Esophagus squamous epithelium (tissue), 5 donors: Measurements from ENCODE around the gene PLEKHA7. TPM values are rescaled to one million over a fixed set of nuclear protein-coding genes. Genes with fewer than 3 reads are reported as not detected.

Source experiments
- DNase-seq: peaks from one replicate; lab custom pipeline; 2025; lab: John Stamatoyannopoulos, UW
- H3K27ac ChIP-seq, 4 donors: fragments of 200-600 bp; sonication (generic); one replicate each; pipeline ENCODE4 v1.5.1; 2016 to 2019; ENCODE audit warnings: mild to moderate bottlenecking in 1 of 4
- H3K27me3 ChIP-seq, 4 donors: fragments of 200-600 bp; sonication (generic); 1 replicate in 3 of 4; 2 replicates in 1 of 4; pipeline versions ENCODE4 v1.5.1 to v1.6.0; 2017 to 2021; ENCODE audit warnings: antibody characterized with exemption in 1 of 4
- H3K36me3 ChIP-seq, 3 donors: fragments of 200-600 bp; sonication (generic); one replicate each; pipeline ENCODE4 v1.5.1; 2016 to 2019
- H3K4me1 ChIP-seq, 3 donors: fragments of 200-600 bp; sonication (generic); one replicate each; pipeline ENCODE4 v1.5.1; 2017 to 2019
- H3K4me3 ChIP-seq, 4 donors: fragments of 200-600 bp; sonication (generic); 1 replicate in 3 of 4; 2 replicates in 1 of 4; pipeline ENCODE4 v1.5.1; 2016 to 2019; ENCODE audit warnings: mild to moderate bottlenecking in 2 of 4, moderate library complexity in 1 of 4
- H3K9me3 ChIP-seq, 3 donors: fragments of 200-600 bp; sonication (generic); one replicate each; pipeline ENCODE4 v1.5.1; 2016 to 2019
- CTCF ChIP-seq, 6 experiments: fragments of 450-650 bp in 4 of 6; fragments of 200-600 bp in 2 of 6; sonication (generic) in 2 of 6; IDR thresholded peaks; one replicate each; pipeline ENCODE4 v1.5.1; 2016 to 2019; ENCODE audit warnings: antibody characterized with exemption in 6 of 6, mild to moderate bottlenecking in 4 of 6, moderate library complexity in 4 of 6
- POLR2A ChIP-seq, 4 donors: fragments of 450-650 bp; IDR thresholded peaks; one replicate each; pipeline ENCODE4 v1.6.1; 2017; ENCODE audit warnings: antibody characterized with exemption in 4 of 4, mild to moderate bottlenecking in 4 of 4, moderate library complexity in 3 of 4
- WGBS, 2 donors: methylation state at CpG; one replicate each; pipeline ENCODE4 v1.1.5; 2018; 5-methylcytosine and 5-hydroxymethylcytosine counted together
- intact Hi-C: fragments of 100-400 bp; cut with DNase I; formaldehyde crosslinking; loops from one replicate; pipeline ENCODE4 v1.15.0; 2022
- total RNA-seq, 4 donors: library from RNA; depleted of rRNA; stranded (reverse); fragments of >200 nt; gene quantifications; one replicate each; pipeline ENCODE4 v1.1.0, GENCODE V29; 2016
- donor health status: DM: yes; HTN: yes; CAD: no.

PLEKHA7 gene
- total RNA-seq, 4 donors from 2014 or later, result 49.8 to 129 (median 59.3) TPM

GRCh38 chr11:16933756-16934603 lies 80.2 kb downstream of the PLEKHA7 start:
- WGBS, 2 donors, result 53 to 78% methylated on average over 6 to 8 of the region's 8 CpGs
- Histone ChIP-seq H3K4me3 (no peak overlapping the region), H3K27me3 (no peaks in the 10 kb centered on the region), H3K4me1 (peaks cover 7 to 44% (median 25%) of the 10 kb centered on the region in 3 donors), H3K27ac (peak overlapping the region; percentile 8 to 53 (median 44)), H3K36me3 (no peaks in the 10 kb centered on the region), H3K9me3 (no peaks in the 10 kb centered on the region)
- no peak for TF ChIP-seq POLR2A (IDR thresholded peaks at IDR 0.05)
- TF ChIP-seq CTCF (IDR thresholded peaks at IDR 0.05), result no peak
- DNase-seq, result no peak
- intact Hi-C loops, result loop anchor here (10.0 kb wide), 1 partner anchor 139 kb away; no protein-coding TSS in a partner anchor

GRCh38 chr11:16933291-16933690 lies 80.9 kb downstream of the PLEKHA7 start:
- no peak for DNase-seq
- TF ChIP-seq POLR2A (IDR thresholded peaks at IDR 0.05) (no peak), CTCF (IDR thresholded peaks at IDR 0.05) (no peak)
- Histone ChIP-seq H3K4me3 (no peak overlapping the region), H3K27ac (peak overlapping the region; percentile 8 to 53 (median 44)), H3K4me1 (peaks cover 7 to 49% (median 25%) of the 10 kb centered on the region in 3 donors), H3K9me3 (no peaks in the 10 kb centered on the region), H3K36me3 (no peaks in the 10 kb centered on the region), H3K27me3 (no peaks in the 10 kb centered on the region)
- intact Hi-C loops, result loop anchor here (10.0 kb wide), 1 partner anchor 138 kb away; no protein-coding TSS in a partner anchor
- WGBS, 2 donors, result 17 to 26% methylated on average over 1 of the region's 1 CpG

GRCh38 chr11:16928044-16928443 lies 86.2 kb downstream of the PLEKHA7 start:
- Histone ChIP-seq H3K27me3 (peaks cover 0 to 27% (median 0%) of the 10 kb centered on the region in 4 donors), H3K4me3 (no peak overlapping the region), H3K36me3 (no peaks in the 10 kb centered on the region), H3K4me1 (peaks cover 27 to 60% (median 27%) of the 10 kb centered on the region in 3 donors), H3K9me3 (no peaks in the 10 kb centered on the region), H3K27ac (no peak overlapping the region)
- intact Hi-C loops, result no loop called here
- TF ChIP-seq CTCF (IDR thresholded peaks at IDR 0.05), result no peak
- TF ChIP-seq POLR2A (IDR thresholded peaks at IDR 0.05), result no peak
- 78 to 93% methylated on average over 4 of the region's 4 CpGs for WGBS, 2 donors
- no peak for DNase-seq

- WGBS, 2 donors, result 77 to 83% methylated on average over 8 of the region's 9 CpGs
- Histone ChIP-seq H3K9me3 (no peaks in the 10 kb centered on the region), H3K4me1 (peaks cover 22 to 60% (median 27%) of the 10 kb centered on the region in 3 donors), H3K4me3 (no peak overlapping the region), H3K27ac (peak overlapping the region in 1 of 4 donors; percentile 79), H3K36me3 (no peaks in the 10 kb centered on the region), H3K27me3 (peaks cover 0 to 27% (median 0%) of the 10 kb centered on the region in 4 donors)
- intact Hi-C loops, result no loop called here
- DNase-seq, result no peak
- TF ChIP-seq POLR2A (IDR thresholded peaks at IDR 0.05), result no peak
- no peak for TF ChIP-seq CTCF (IDR thresholded peaks at IDR 0.05)
These were observed 87.2 kb downstream of the PLEKHA7 start for GRCh38 chr11:16926883-16927626.
